Measurements from ENCODE around the gene SMAD2. TPM values are rescaled to one million over a fixed set of nuclear protein-coding genes. Genes with fewer than 3 reads are reported as not detected.

Gene SMAD2
- total RNA-seq, 2 donors from 2014 or later: 108 to 114 TPM

DNA sequence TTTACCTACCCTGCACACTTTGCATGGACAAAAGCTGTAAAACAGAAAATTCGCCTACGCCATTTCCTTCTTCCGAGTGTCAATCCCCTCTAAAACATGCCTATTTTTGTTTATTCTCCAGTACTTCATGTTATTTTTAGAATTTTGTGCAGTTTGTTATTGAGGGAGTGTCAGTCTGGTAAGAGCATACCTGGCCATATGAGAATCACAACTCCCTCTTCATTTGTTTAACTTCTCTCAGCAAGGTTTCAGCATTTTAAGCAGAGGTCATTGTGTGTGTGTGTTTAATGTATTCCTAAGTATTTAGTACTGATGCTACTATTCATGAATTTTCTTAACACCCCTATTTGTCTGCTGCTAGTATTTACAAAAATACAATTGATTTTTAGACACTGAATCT, 49.4 kb downstream of the SMAD2 start:
- H3K27me3 Mint-ChIP-seq: no peaks in the 10 kb centered on the region
- peaks cover 27% of the 10 kb centered on the region for H3K4me1 Mint-ChIP-seq
- no peak for ATAC-seq
- DNase-seq: no peak
- H3K36me3 Mint-ChIP-seq (ENCODE audit: low read depth): peaks cover 8% of the 10 kb centered on the region
- H3K9me3 ChIP-seq (ENCODE audit: control insufficient read depth, low read length, poor library complexity, severe bottlenecking): no peaks in the 10 kb centered on the region
- no peak overlapping the region for H3K4me3 Mint-ChIP-seq
- no peak overlapping the region for H3K27ac Mint-ChIP-seq

DNA sequence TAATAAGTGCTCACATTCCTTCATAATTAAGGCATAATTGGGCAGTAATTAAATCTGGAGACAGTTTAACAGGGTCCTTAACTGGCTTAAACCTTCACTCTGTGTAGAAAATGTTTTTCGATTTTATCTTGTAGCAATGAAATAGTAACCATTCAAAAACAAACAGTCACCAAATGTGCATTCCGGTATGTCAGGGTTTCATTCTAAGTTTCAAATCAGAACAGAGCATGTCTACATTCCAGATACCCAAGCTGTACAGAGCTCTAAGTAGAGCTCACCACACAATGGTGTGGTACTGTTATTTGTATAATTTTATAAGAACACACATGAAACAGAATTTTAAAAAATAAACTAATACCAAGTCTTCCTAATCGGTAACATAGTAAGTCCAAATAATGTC, 52.6 kb downstream of the SMAD2 start:
- H3K36me3 Mint-ChIP-seq (ENCODE audit: low read depth): peaks cover 5% of the 10 kb centered on the region
- peaks cover 30% of the 10 kb centered on the region for H3K4me1 Mint-ChIP-seq

DNA sequence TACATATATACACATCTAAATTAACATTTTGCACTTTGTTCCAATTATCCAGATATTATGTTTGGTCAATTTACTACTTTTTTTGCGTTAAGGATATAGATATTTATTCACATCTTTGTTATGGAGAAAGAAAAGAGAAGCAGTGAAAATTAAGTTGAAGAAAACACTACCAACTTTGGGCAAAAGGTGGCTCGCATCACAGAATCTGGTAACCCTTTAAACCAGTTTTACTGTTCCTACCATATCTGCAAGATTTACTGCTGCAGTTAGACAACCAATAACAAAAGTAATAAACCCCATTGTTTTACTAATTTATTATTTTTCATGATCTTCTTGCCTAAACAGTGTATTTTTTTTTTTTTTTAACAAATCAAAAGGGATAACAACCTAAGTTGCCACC, 53.6 kb downstream of the SMAD2 start:
- Mint-ChIP-seq H3K4me3 (no peak overlapping the region), H3K27me3 (no peaks in the 10 kb centered on the region), H3K36me3 (ENCODE audit: low read depth) (peaks cover 5% of the 10 kb centered on the region), H3K4me1 (peaks cover 31% of the 10 kb centered on the region), H3K27ac (peak overlapping the region; percentile 41)
- no peaks in the 10 kb centered on the region for H3K9me3 ChIP-seq (ENCODE audit: control insufficient read depth, low read length, poor library complexity, severe bottlenecking)
- no peak for DNase-seq
- no peak for ATAC-seq

More for the DNA sequence above, 52.6 kb downstream of the SMAD2 start:
- H3K9me3 ChIP-seq (ENCODE audit: control insufficient read depth, low read length, poor library complexity, severe bottlenecking): no peaks in the 10 kb centered on the region
- Mint-ChIP-seq H3K27me3 (no peaks in the 10 kb centered on the region), H3K27ac (no peak overlapping the region), H3K4me3 (no peak overlapping the region)
- DNase-seq (no peak), ATAC-seq (no peak)

DNA sequence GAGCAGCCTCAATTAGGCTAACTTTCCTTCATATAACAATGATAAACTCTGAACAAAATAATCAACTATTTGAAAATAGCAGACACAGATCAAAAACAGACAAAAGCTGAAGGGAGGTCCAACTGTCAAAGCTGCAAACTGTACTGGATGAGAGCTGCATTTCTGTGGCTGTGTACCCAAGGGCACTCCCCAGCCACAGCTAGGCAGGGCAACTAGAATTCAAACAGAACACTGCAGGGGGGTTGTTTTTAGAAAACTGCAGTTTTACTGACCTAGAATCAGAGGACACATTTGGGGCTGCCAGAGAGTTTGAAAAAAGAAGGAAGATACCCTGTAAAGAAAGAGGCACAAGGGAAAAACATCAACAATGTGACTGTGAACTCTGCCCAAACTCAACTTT, 56.8 kb downstream of the SMAD2 start:
- no peaks in the 10 kb centered on the region for H3K9me3 ChIP-seq (ENCODE audit: control insufficient read depth, low read length, poor library complexity, severe bottlenecking)
- Mint-ChIP-seq H3K36me3 (ENCODE audit: low read depth) (no peaks in the 10 kb centered on the region), H3K27me3 (no peaks in the 10 kb centered on the region), H3K27ac (peak overlapping the region; percentile 68), H3K4me1 (peaks cover 28% of the 10 kb centered on the region), H3K4me3 (no peak overlapping the region)
- DNase-seq (no peak), ATAC-seq (no peak)

DNA sequence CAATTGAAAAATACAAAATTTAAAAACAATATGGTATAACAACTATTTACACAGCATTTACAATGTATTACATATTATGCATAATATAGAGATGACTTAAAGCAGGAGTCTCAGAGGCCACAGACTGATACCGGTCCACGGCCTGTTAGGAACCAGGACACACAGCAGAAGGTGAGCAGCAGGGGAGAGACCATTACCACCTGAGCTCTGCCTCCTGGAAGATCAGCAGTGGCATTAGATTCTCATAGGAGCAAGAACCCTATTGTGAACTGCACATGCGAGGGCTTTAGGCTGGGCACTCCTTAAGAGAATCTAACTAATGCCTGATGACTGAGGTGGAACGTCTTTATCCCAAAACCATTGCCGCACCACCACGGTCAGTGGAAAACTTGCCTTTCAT, 58.0 kb downstream of the SMAD2 start:
- no peaks in the 10 kb centered on the region for H3K9me3 ChIP-seq (ENCODE audit: control insufficient read depth, low read length, poor library complexity, severe bottlenecking)
- H3K27ac Mint-ChIP-seq: no peak overlapping the region
- ATAC-seq: no peak
- no peaks in the 10 kb centered on the region for H3K27me3 Mint-ChIP-seq
- no peak for DNase-seq
- H3K4me1 Mint-ChIP-seq: peaks cover 25% of the 10 kb centered on the region
- peaks cover 2% of the 10 kb centered on the region for H3K36me3 Mint-ChIP-seq (ENCODE audit: low read depth)
- H3K4me3 Mint-ChIP-seq: no peak overlapping the region

DNA sequence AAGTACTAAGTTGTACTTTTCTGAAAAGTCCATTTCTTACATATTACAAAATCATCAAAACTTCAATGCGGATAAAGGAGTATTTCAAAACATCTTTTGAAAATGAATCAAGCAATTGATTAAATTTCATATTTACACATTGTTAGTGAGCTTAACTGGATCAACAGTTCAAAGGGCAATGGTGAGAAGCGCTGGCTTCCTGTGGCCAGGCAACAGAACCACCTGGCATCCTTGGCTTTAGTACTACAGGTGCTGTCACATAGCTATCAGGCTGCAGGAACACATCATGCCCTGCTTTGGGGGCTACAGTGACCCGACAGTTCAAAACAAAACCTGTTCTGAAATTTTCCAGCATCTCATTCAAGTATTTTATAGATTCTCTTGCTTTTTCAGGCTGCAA, 59.2 kb downstream of the SMAD2 start:
- Mint-ChIP-seq H3K27me3 (no peaks in the 10 kb centered on the region), H3K36me3 (ENCODE audit: low read depth) (peaks cover 5% of the 10 kb centered on the region), H3K4me1 (peaks cover 25% of the 10 kb centered on the region), H3K27ac (peak overlapping the region; percentile 49), H3K4me3 (no peak overlapping the region)
- H3K9me3 ChIP-seq (ENCODE audit: control insufficient read depth, low read length, poor library complexity, severe bottlenecking): no peaks in the 10 kb centered on the region
- no peak for DNase-seq
- no peak for ATAC-seq

DNA sequence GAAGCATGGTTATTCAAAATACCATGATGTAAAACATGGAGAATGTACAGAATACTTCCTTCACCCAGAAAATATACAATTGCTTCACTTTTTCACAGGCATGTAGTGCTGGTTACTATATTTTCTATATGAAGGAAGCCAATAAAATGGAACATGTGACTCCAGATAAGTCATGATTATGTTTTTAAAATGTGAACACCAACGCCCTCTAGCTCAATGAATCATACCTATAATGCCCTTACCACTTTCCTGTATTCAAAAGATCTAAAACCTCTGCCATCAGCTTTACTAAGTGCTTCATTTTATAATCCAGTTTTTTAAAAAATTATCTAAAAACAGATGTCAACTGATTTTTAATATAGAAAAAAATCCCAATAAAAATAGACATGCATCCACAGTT, 59.9 kb downstream of the SMAD2 start:
- Mint-ChIP-seq H3K4me3 (no peak overlapping the region), H3K36me3 (ENCODE audit: low read depth) (peaks cover 5% of the 10 kb centered on the region), H3K27ac (peak overlapping the region; percentile 49), H3K27me3 (no peaks in the 10 kb centered on the region), H3K4me1 (peaks cover 25% of the 10 kb centered on the region)
- no peak for ATAC-seq
- DNase-seq: no peak
- H3K9me3 ChIP-seq (ENCODE audit: control insufficient read depth, low read length, poor library complexity, severe bottlenecking): no peaks in the 10 kb centered on the region

DNA sequence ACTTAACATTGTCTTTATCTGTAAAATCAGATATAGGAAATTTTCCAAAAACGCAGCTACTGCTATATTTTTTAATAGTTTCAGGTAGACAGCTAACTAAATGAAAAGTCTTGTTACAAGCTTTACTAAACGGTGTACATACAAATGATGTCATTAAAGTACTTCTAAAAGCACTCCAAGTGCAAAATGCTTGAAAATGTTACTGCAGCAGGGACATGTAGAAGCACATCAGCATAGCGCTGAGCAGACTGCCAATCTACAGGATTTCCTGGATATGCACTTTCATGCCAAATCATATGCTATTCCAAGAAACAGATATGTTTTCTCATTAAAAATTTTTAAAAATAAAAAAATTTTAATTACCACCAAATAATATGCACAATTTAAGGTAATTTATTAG, 61.7 kb downstream of the SMAD2 start:
- peaks cover 14% of the 10 kb centered on the region for H3K4me1 Mint-ChIP-seq
- no peak overlapping the region for H3K27ac Mint-ChIP-seq
- H3K27me3 Mint-ChIP-seq: no peaks in the 10 kb centered on the region
- ATAC-seq (no peak), DNase-seq (no peak)
- no peaks in the 10 kb centered on the region for H3K9me3 ChIP-seq (ENCODE audit: control insufficient read depth, low read length, poor library complexity, severe bottlenecking)
- peaks cover 7% of the 10 kb centered on the region for H3K36me3 Mint-ChIP-seq (ENCODE audit: low read depth)
- no peak overlapping the region for H3K4me3 Mint-ChIP-seq

DNA sequence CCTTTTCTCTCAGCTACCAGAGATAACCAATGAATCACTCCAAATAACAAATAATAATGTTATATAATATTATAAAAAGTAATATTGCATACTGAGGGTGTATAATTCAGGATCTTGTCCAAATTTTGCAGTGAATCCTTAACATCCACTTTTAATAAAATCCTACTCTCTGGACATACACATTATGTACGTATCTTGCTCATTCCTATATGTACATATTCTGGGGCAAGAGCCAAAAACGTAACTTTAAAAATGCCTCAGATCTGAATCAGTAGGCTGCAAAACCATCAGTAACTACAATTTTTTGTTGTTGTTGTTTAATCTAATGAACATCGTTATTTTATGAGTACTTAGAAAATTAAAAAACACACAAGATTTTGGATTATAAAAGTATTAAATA, 65.3 kb downstream of the SMAD2 start:
- no peaks in the 10 kb centered on the region for H3K9me3 ChIP-seq (ENCODE audit: control insufficient read depth, low read length, poor library complexity, severe bottlenecking)
- peaks cover 10% of the 10 kb centered on the region for H3K36me3 Mint-ChIP-seq (ENCODE audit: low read depth)
- no peak overlapping the region for H3K4me3 Mint-ChIP-seq
- H3K4me1 Mint-ChIP-seq: peaks cover 2% of the 10 kb centered on the region
- ATAC-seq: no peak
- H3K27me3 Mint-ChIP-seq: no peaks in the 10 kb centered on the region
- no peak overlapping the region for H3K27ac Mint-ChIP-seq
- DNase-seq: no peak

DNA sequence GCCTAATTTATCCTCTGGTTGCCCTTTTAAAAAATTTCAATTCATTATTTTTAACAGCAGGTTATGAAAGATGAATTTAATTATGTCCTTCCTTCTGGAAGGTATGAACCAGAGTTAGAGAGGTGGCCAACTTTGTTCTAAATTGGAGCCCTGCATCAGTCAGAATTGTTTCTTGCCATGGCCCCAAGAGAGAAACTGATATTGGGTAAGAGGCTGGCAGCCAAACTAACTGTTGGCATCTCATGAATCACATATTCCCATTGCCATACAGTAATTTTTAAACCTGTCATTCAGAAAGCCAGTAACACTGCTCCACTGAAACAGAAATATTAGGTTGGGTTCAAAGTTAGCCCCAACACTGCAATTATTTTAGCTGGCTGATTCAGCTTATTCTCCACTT, 67.4 kb downstream of the SMAD2 start:
- no peak overlapping the region for H3K4me3 Mint-ChIP-seq
- no peaks in the 10 kb centered on the region for H3K27me3 Mint-ChIP-seq
- H3K36me3 Mint-ChIP-seq (ENCODE audit: low read depth): peaks cover 10% of the 10 kb centered on the region
- H3K27ac Mint-ChIP-seq: no peak overlapping the region
- no peak for DNase-seq
- no peak for ATAC-seq
- H3K4me1 Mint-ChIP-seq: peaks cover 2% of the 10 kb centered on the region
- no peaks in the 10 kb centered on the region for H3K9me3 ChIP-seq (ENCODE audit: control insufficient read depth, low read length, poor library complexity, severe bottlenecking)

DNA sequence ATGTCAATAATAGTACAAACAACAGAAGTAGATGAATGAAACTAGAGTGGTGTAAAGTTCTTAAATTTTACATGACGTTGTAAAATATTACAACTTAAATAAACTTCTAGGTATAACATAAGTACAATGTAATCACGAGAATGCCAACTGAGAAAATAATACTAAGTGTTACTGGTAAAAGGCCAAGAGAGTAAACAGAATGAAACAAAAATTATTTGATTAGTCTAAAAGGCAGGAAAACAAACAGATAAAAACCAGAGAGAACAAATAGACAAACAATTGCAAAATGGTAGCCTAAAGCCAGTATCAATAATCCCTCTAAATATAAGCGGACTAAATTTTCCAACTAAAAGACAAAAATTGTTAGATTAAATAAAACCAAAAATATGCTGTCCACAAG, 71.9 kb downstream of the SMAD2 start:
- H3K9me3 ChIP-seq (ENCODE audit: control insufficient read depth, low read length, poor library complexity, severe bottlenecking): peaks cover 8% of the 10 kb centered on the region
- H3K4me1 Mint-ChIP-seq: no peaks in the 10 kb centered on the region
- DNase-seq: no peak
- no peak for ATAC-seq
- peaks cover 10% of the 10 kb centered on the region for H3K36me3 Mint-ChIP-seq (ENCODE audit: low read depth)
- H3K4me3 Mint-ChIP-seq: no peak overlapping the region
- no peak overlapping the region for H3K27ac Mint-ChIP-seq
- no peaks in the 10 kb centered on the region for H3K27me3 Mint-ChIP-seq

DNA sequence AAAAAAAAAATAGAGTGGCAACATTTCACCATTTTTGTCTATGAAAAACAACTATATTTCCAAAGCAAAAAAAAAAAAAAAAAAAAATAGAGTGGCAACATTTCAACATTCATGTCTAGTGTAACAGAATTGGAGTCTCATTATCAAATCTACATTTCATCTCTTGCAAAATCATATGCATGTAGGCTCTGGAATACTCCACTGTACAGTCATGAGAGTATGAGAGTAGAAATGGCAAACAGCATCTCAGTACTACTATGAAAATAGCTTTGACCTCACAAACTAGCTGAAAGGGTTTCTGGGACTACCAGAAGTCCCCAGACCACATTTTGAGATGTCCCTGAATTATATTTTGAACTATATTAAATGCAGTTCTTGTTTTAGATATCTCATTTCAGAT, 82.8 kb downstream of the SMAD2 start:
- no peak overlapping the region for H3K4me3 Mint-ChIP-seq
- peaks cover 4% of the 10 kb centered on the region for H3K36me3 Mint-ChIP-seq (ENCODE audit: low read depth)
- H3K27me3 Mint-ChIP-seq: no peaks in the 10 kb centered on the region
- ATAC-seq (no peak), DNase-seq (no peak)
- H3K9me3 ChIP-seq (ENCODE audit: control insufficient read depth, low read length, poor library complexity, severe bottlenecking): no peaks in the 10 kb centered on the region
- no peak overlapping the region for H3K27ac Mint-ChIP-seq
- H3K4me1 Mint-ChIP-seq: peaks cover 4% of the 10 kb centered on the region

DNA sequence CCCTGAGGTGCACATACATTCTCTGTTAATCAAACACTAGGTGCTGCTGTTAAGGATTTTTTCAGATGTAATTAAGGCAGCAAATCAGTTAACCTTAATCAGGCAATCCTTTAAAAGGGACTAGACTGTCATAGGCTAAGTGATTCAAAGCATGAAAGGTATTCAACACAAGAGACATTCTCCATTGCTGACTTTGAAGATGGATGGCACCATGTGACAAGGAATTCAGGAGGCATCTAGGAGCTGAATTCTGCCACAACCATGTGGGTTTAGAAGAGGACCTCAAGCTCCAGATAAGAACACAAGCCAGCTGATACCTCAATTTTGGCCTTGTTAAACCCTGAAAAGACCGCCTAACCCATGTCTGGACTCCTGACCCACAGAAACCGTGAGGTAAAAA, 84.0 kb downstream of the SMAD2 start:
- H3K4me3 Mint-ChIP-seq: no peak overlapping the region
- no peaks in the 10 kb centered on the region for H3K27me3 Mint-ChIP-seq
- no peak for ATAC-seq
- H3K9me3 ChIP-seq (ENCODE audit: control insufficient read depth, low read length, poor library complexity, severe bottlenecking): no peaks in the 10 kb centered on the region
- peaks cover 4% of the 10 kb centered on the region for H3K4me1 Mint-ChIP-seq
- H3K36me3 Mint-ChIP-seq (ENCODE audit: low read depth): peaks cover 6% of the 10 kb centered on the region
- H3K27ac Mint-ChIP-seq: no peak overlapping the region
- no peak for DNase-seq

DNA sequence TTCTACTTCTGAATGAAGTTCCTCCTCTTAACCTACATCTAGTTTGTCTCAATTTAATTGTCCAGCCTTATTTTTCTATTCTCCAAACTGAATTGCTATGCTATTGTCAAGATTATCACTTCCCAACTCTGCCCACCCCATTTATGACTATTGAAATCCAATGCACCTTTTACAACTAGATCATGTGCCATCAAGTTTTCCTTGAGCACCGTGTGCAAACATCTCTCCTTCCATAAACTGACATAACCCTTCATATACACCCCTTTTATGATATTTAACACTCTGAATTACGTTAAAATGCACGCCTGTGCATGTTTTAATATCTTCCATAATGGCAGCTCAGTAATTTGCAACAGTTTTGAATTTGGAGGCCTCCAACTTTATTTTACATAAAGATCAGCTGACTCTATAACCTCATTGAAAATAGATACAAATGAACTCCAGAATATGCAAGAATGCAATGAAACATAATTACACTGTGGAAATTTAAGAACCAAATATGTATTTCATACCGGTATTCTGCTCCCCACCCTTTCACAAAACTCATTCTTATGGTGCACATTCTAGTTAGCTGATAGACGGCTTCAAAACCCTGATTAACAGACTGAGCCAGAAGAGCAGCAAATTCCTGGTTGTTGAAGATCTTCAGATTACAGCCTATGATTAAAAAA, 85.5 kb downstream of the SMAD2 start:
- no peak overlapping the region for H3K4me3 Mint-ChIP-seq
- peak overlapping the region; percentile 6 for H3K27ac Mint-ChIP-seq

More for the DNA sequence above, 85.5 kb downstream of the SMAD2 start:
- peaks cover 4% of the 10 kb centered on the region for H3K4me1 Mint-ChIP-seq
- no peak for ATAC-seq
- no peaks in the 10 kb centered on the region for H3K27me3 Mint-ChIP-seq
- no peak for DNase-seq
- no peaks in the 10 kb centered on the region for H3K9me3 ChIP-seq (ENCODE audit: control insufficient read depth, low read length, poor library complexity, severe bottlenecking)
- peaks cover 6% of the 10 kb centered on the region for H3K36me3 Mint-ChIP-seq (ENCODE audit: low read depth)

Measured in T-helper 17 cell (primary cell).